HEK293 (cell line): ENCODE measurements around the gene ATP6V0C.

Experiments used
- CTCF ChIA-PET: fragments of 350-600 bp; formaldehyde crosslinking; extraction: SDS; loops from one replicate; lab custom pipeline; 2021; ENCODE audit warnings: antibody characterized with exemption; lab: Yijun Ruan, JAX
- POLR2A ChIA-PET: fragments of 300-600 bp; formaldehyde crosslinking; extraction: SDS; loops from one replicate; lab custom pipeline; 2020; ENCODE audit warnings: antibody characterized with exemption, inconsistent platforms; lab: Yijun Ruan, JAX
- H3K27ac ChIP-seq: fragments of 200-500 bp; sonication (Bioruptor generic); 2 replicates; pipeline ENCODE4 v1.5.1; 2014; ENCODE audit warnings: low read depth, low read length, control low read depth, inconsistent platforms; ENCODE audit errors: extremely low read depth
- H3K36me3 ChIP-seq, 2 experiments: fragments of 200-500 bp in 1 of 2; sonication (Bioruptor generic) in 1 of 2; 1 replicate in 1 of 2; 2 replicates in 1 of 2; pipeline ENCODE4 v1.5.1; 2014 to 2017; ENCODE audit warnings: inconsistent platforms in 2 of 2, low read length in 2 of 2; ENCODE audit not compliant: control insufficient read depth in 2 of 2, insufficient read depth in 1 of 2
- H3K4me1 ChIP-seq: fragments of 200-500 bp; sonication (Bioruptor generic); 2 replicates; pipeline ENCODE4 v1.5.1; 2014; ENCODE audit warnings: mild to moderate bottlenecking, low read length, inconsistent platforms; ENCODE audit not compliant: control insufficient read depth, insufficient read depth
- H3K4me3 ChIP-seq: 2 replicates; pipeline ENCODE4 v1.5.1; 2011; ENCODE audit warnings: low read depth, mild to moderate bottlenecking, control low read depth, low read length, moderate library complexity
- H3K9me3 ChIP-seq: fragments of 200-500 bp; sonication (Bioruptor generic); 2 replicates; pipeline ENCODE4 v1.5.1; 2014; ENCODE audit warnings: low read depth, low read length, inconsistent platforms; ENCODE audit not compliant: control insufficient read depth, insufficient read depth
- BCL11A ChIP-seq: fragments of 450-650 bp; formaldehyde crosslinking; IDR thresholded peaks from 2 replicates; pipeline ENCODE4 v1.5.1; 2016; ENCODE audit warnings: low read depth, missing biosample characterization, missing genetic modification characterization
- FEZF1 ChIP-seq: fragments of 450-650 bp; formaldehyde crosslinking; IDR thresholded peaks from 2 replicates; pipeline ENCODE4 v1.5.1; 2016; ENCODE audit warnings: missing biosample characterization, missing genetic modification characterization
- HOXD13 ChIP-seq: sonication (generic); formaldehyde crosslinking; IDR thresholded peaks from 2 replicates; pipeline ENCODE4 v1.8.0; 2022; ENCODE audit warnings: missing genetic modification reagents, borderline replicate concordance
- IKZF3 ChIP-seq: fragments of 450-650 bp; IDR thresholded peaks from 2 replicates; pipeline ENCODE4 v1.5.0; 2018; ENCODE audit warnings: missing biosample characterization, mild to moderate bottlenecking, missing genetic modification characterization, moderate library complexity
- PRDM6 ChIP-seq: fragments of 450-650 bp; formaldehyde crosslinking; IDR thresholded peaks from 2 replicates; pipeline ENCODE4 v1.5.1; 2017; ENCODE audit warnings: missing biosample characterization, missing genetic modification characterization
- RBAK ChIP-seq: fragments of 450-650 bp; formaldehyde crosslinking; IDR thresholded peaks from 2 replicates; pipeline ENCODE4 v1.5.1; 2016; ENCODE audit warnings: missing biosample characterization, missing genetic modification characterization
- YY1 ChIP-seq: fragments of 450-650 bp; formaldehyde crosslinking; IDR thresholded peaks from 2 replicates; pipeline ENCODE4 v1.5.1; 2018; ENCODE audit warnings: missing biosample characterization, missing genetic modification characterization
- ZNF16 ChIP-seq: fragments of 450-650 bp; formaldehyde crosslinking; IDR thresholded peaks from 2 replicates; pipeline ENCODE4 v1.5.1; 2016; ENCODE audit warnings: low read depth, missing biosample characterization, missing genetic modification characterization
- ZNF214 ChIP-seq: fragments of 450-650 bp; formaldehyde crosslinking; IDR thresholded peaks from 2 replicates; pipeline ENCODE4 v1.5.1; 2017; ENCODE audit warnings: missing biosample characterization, mild to moderate bottlenecking, missing genetic modification characterization, borderline replicate concordance
- ZNF37A ChIP-seq: fragments of 450-650 bp; IDR thresholded peaks from 2 replicates; pipeline ENCODE4 v1.5.1; 2018; ENCODE audit warnings: missing biosample characterization, missing genetic modification characterization
- ZNF449 ChIP-seq: fragments of 450-650 bp; formaldehyde crosslinking; IDR thresholded peaks from 2 replicates; pipeline ENCODE4 v1.5.1; 2017; ENCODE audit warnings: missing biosample characterization, mild to moderate bottlenecking, missing genetic modification characterization, moderate library complexity
- ZNF514 ChIP-seq: fragments of 450-650 bp; formaldehyde crosslinking; IDR thresholded peaks from 2 replicates; pipeline ENCODE4 v1.5.1; 2016; ENCODE audit warnings: missing biosample characterization, missing genetic modification characterization
- ZNF518A ChIP-seq: fragments of 450-650 bp; formaldehyde crosslinking; conservative IDR thresholded peaks from 2 replicates; pipeline ENCODE4 v1.5.1; 2016; ENCODE audit warnings: low read depth, missing biosample characterization, missing genetic modification characterization
- ZNF544 ChIP-seq: fragments of 450-650 bp; formaldehyde crosslinking; IDR thresholded peaks from 2 replicates; pipeline ENCODE4 v1.5.0; 2017; ENCODE audit warnings: missing biosample characterization, missing genetic modification characterization
- ZNF571 ChIP-seq: fragments of 450-650 bp; formaldehyde crosslinking; IDR thresholded peaks from 2 replicates; pipeline ENCODE4 v1.5.0; 2017; ENCODE audit warnings: missing biosample characterization, missing genetic modification characterization
- ZNF624 ChIP-seq: fragments of 450-650 bp; formaldehyde crosslinking; IDR thresholded peaks from 2 replicates; pipeline ENCODE4 v1.5.1; 2017; ENCODE audit warnings: missing biosample characterization, missing genetic modification characterization
- ZNF626 ChIP-seq: fragments of 450-650 bp; sonication (Bioruptor Pico); formaldehyde crosslinking; IDR thresholded peaks from 2 replicates; pipeline ENCODE4 v1.5.1; 2018; ENCODE audit warnings: missing biosample characterization, missing genetic modification characterization, inconsistent platforms
- ZNF792 ChIP-seq: fragments of 450-650 bp; formaldehyde crosslinking; IDR thresholded peaks from 2 replicates; pipeline ENCODE4 v1.5.1; 2016; ENCODE audit warnings: missing biosample characterization, missing genetic modification characterization
- ZSCAN4 ChIP-seq: fragments of 450-650 bp; formaldehyde crosslinking; IDR thresholded peaks from 2 replicates; pipeline ENCODE4 v1.5.1; 2017; ENCODE audit warnings: missing biosample characterization, missing genetic modification characterization
- ZSCAN5A ChIP-seq: fragments of 450-650 bp; formaldehyde crosslinking; IDR thresholded peaks from 2 replicates; pipeline ENCODE4 v1.5.1; 2016; ENCODE audit warnings: missing biosample characterization, missing genetic modification characterization
- TF ChIP-seq, protein P1 (sequence below): fragments of 450-650 bp; formaldehyde crosslinking; IDR thresholded peaks from 2 replicates; pipeline ENCODE4 v1.5.1; 2017; ENCODE audit warnings: missing biosample characterization, missing genetic modification characterization
- TF ChIP-seq, protein P2 (sequence below): fragments of 450-650 bp; formaldehyde crosslinking; IDR thresholded peaks from 2 replicates; pipeline ENCODE4 v1.5.1; 2016; ENCODE audit warnings: missing biosample characterization, missing genetic modification characterization, low read depth

ATP6V0C gene

DNA sequence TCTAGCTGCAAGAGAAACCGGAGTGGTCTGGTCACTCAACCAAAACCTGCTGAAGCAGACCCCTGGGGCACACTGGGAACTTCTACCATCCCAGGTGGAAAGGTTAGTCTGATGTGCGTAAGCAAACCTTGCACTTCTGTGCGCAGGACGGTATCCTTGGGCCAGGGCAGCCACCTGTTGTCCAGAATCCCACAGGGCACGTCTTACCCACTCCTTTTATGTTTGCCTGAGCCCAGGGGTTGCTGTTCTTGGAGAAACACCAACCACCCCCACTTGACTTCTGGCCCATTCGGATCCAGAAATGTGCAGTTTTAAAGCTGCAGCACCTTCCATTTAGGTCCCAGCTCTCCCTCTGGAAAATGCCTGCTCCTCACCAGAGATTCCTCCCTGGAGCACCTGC is 20.1 kb upstream of the ATP6V0C start (continued):
- TF ChIP-seq IKZF3 (tag by site-specific recombination) = no peak
- TF ChIP-seq, protein P1, sequence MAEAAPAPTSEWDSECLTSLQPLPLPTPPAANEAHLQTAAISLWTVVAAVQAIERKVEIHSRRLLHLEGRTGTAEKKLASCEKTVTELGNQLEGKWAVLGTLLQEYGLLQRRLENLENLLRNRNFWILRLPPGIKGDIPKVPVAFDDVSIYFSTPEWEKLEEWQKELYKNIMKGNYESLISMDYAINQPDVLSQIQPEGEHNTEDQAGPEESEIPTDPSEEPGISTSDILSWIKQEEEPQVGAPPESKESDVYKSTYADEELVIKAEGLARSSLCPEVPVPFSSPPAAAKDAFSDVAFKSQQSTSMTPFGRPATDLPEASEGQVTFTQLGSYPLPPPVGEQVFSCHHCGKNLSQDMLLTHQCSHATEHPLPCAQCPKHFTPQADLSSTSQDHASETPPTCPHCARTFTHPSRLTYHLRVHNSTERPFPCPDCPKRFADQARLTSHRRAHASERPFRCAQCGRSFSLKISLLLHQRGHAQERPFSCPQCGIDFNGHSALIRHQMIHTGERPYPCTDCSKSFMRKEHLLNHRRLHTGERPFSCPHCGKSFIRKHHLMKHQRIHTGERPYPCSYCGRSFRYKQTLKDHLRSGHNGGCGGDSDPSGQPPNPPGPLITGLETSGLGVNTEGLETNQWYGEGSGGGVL (tag by site-specific recombination) = no peak
- no peak for TF ChIP-seq ZNF518A (tag by site-specific recombination)
- no peak for TF ChIP-seq ZNF624
- no peak for TF ChIP-seq ZNF37A (tag by site-specific recombination)
- no peak for TF ChIP-seq PRDM6
- no peak for TF ChIP-seq YY1 (tag by site-specific recombination)
- TF ChIP-seq FEZF1 (tag by site-specific recombination) = no peak
- TF ChIP-seq ZNF16 = no peak
- no peak for TF ChIP-seq ZNF792 (tag by site-specific recombination)
- no peak for TF ChIP-seq ZNF571 (tag by site-specific recombination)
- TF ChIP-seq ZSCAN4 (tag by site-specific recombination) = no peak
- TF ChIP-seq ZSCAN5A = no peak
- TF ChIP-seq, all 188 proteins: peak for 0

GRCh38 chr16:2494616-2495015 is 19.1 kb upstream of the ATP6V0C start:
- Histone ChIP-seq H3K36me3 (peaks cover 0 to 41% of the 10 kb centered on the region in 2 experiments; a peak in 2 of 3 replicates), H3K27ac (no peak overlapping the region), H3K9me3 (no peaks in the 10 kb centered on the region), H3K4me3 (no peak overlapping the region), H3K4me1 (no peaks in the 10 kb centered on the region)
- ChIA-PET CTCF (interaction anchor here (0.7 kb wide), 1 partner anchor 65 kb away, joined by 3 read pairs; no protein-coding TSS in a partner anchor), POLR2A (interaction anchor here (0.8 kb wide), 1 partner anchor 243 kb away, joined by 3 read pairs; no protein-coding TSS in a partner anchor)
- no peak for TF ChIP-seq ZNF544 (tag by site-specific recombination)
- TF ChIP-seq ZNF214 = no peak
- TF ChIP-seq ZNF16 = no peak
- no peak for TF ChIP-seq HOXD13 (CRISPR knock-in tag)
- TF ChIP-seq ZNF449 (tag by site-specific recombination) = no peak
- no peak for TF ChIP-seq ZNF626 (tag by site-specific recombination)
- no peak for TF ChIP-seq BCL11A (tag by site-specific recombination)
- TF ChIP-seq RBAK = no peak
- TF ChIP-seq ZNF514 (tag by site-specific recombination) = no peak
- TF ChIP-seq, protein P2, sequence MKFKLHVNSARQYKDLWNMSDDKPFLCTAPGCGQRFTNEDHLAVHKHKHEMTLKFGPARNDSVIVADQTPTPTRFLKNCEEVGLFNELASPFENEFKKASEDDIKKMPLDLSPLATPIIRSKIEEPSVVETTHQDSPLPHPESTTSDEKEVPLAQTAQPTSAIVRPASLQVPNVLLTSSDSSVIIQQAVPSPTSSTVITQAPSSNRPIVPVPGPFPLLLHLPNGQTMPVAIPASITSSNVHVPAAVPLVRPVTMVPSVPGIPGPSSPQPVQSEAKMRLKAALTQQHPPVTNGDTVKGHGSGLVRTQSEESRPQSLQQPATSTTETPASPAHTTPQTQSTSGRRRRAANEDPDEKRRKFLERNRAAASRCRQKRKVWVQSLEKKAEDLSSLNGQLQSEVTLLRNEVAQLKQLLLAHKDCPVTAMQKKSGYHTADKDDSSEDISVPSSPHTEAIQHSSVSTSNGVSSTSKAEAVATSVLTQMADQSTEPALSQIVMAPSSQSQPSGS (tag by site-specific recombination) = no peak
